Type B pancreatic cell (in vitro differentiated cells): Measurements from ENCODE around the gene PFN3. TPM values are rescaled to one million over a fixed set of nuclear protein-coding genes. Genes with fewer than 3 reads are reported as not detected.

ENCODE experiments used
- DNase-seq: peaks from one replicate; pipeline ENCODE4 v3.0.0; 2021; ENCODE audit warnings: mixed read lengths; ENCODE audit not compliant: unreplicated experiment; ENCODE audit errors: extremely low spot score
- H3K27ac Mint-ChIP-seq: 2 replicates; pipeline ENCODE4 v1.8.0; 2021; ENCODE audit warnings: mild to moderate bottlenecking, mixed read lengths
- H3K27me3 Mint-ChIP-seq: 2 replicates; pipeline ENCODE4 v1.8.0; 2021; ENCODE audit warnings: mixed read lengths
- H3K36me3 Mint-ChIP-seq: 2 replicates; pipeline ENCODE4 v1.8.0; 2021; ENCODE audit warnings: mixed read lengths
- H3K4me1 Mint-ChIP-seq: one replicate; pipeline ENCODE4 v1.8.0; 2021; ENCODE audit warnings: mixed read lengths; ENCODE audit not compliant: unreplicated experiment
- H3K4me3 Mint-ChIP-seq: 2 replicates; pipeline ENCODE4 v1.8.0; 2021; ENCODE audit warnings: mild to moderate bottlenecking, mixed read lengths
- H3K9me3 Mint-ChIP-seq: 2 replicates; pipeline ENCODE4 v1.8.0; 2021; ENCODE audit warnings: mixed read lengths
- CTCF ChIP-seq: fragments of 200-600 bp; sonication (generic); conservative IDR thresholded peaks from 2 replicates; pipeline ENCODE4 v1.5.0; 2021; ENCODE audit warnings: antibody characterized with exemption, mild to moderate bottlenecking
- total RNA-seq: library from RNA; stranded (reverse); gene quantifications from 2 replicates; pipeline ENCODE4 v1.2.1, GENCODE V29; 2021; ENCODE audit warnings: low replicate concordance

Gene PFN3
- total RNA-seq, 1 donor from 2014 or later, result not detected

GRCh38 chr5:177397875-177398390 lies 2.5 kb downstream of the PFN3 start:
- DNase-seq, result no peak
- H3K4me3 Mint-ChIP-seq, result no peak overlapping the region
- H3K9me3 Mint-ChIP-seq, result no peaks in the 10 kb centered on the region
- no peak for TF ChIP-seq CTCF
- no peaks in the 10 kb centered on the region for H3K36me3 Mint-ChIP-seq
- no peak overlapping the region for H3K27ac Mint-ChIP-seq
- peaks cover 8% of the 10 kb centered on the region for H3K4me1 Mint-ChIP-seq
- peaks cover 32% of the 10 kb centered on the region for H3K27me3 Mint-ChIP-seq

- no peak for DNase-seq
- no peak for TF ChIP-seq CTCF
- Mint-ChIP-seq H3K4me1 (no peaks in the 10 kb centered on the region), H3K4me3 (no peak overlapping the region), H3K27me3 (peaks cover 20% of the 10 kb centered on the region), H3K36me3 (no peaks in the 10 kb centered on the region), H3K9me3 (no peaks in the 10 kb centered on the region), H3K27ac (no peak overlapping the region)
Measured at GRCh38 chr5:177396807-177397206, 3.7 kb downstream of the PFN3 start.

- Mint-ChIP-seq H3K4me1 (no peaks in the 10 kb centered on the region), H3K27ac (no peak overlapping the region), H3K27me3 (peaks cover 13% of the 10 kb centered on the region), H3K9me3 (no peaks in the 10 kb centered on the region), H3K4me3 (no peak overlapping the region), H3K36me3 (no peaks in the 10 kb centered on the region)
- DNase-seq, result no peak
- TF ChIP-seq CTCF, result no peak
Measured at GRCh38 chr5:177396078-177396477, 4.4 kb downstream of the PFN3 start.

- Mint-ChIP-seq H3K27me3 (peaks cover 13% of the 10 kb centered on the region), H3K36me3 (no peaks in the 10 kb centered on the region), H3K4me1 (peaks cover 14% of the 10 kb centered on the region)
Measured at GRCh38 chr5:177393990-177394389, 6.5 kb downstream of the PFN3 start.

GRCh38 chr5:177393206-177393765 lies 7.2 kb downstream of the PFN3 start:
- no peak overlapping the region for H3K4me3 Mint-ChIP-seq
- DNase-seq, result no peak
- peaks cover 21% of the 10 kb centered on the region for H3K4me1 Mint-ChIP-seq
- no peak for TF ChIP-seq CTCF
- H3K27ac Mint-ChIP-seq, result no peak overlapping the region
- no peaks in the 10 kb centered on the region for H3K36me3 Mint-ChIP-seq
- no peaks in the 10 kb centered on the region for H3K9me3 Mint-ChIP-seq
- H3K27me3 Mint-ChIP-seq, result peaks cover 9% of the 10 kb centered on the region

More at GRCh38 chr5:177393990-177394389, 6.5 kb downstream of the PFN3 start:
- Mint-ChIP-seq H3K4me3 (no peak overlapping the region), H3K27ac (no peak overlapping the region), H3K9me3 (no peaks in the 10 kb centered on the region)
- TF ChIP-seq CTCF, result no peak
- DNase-seq, result no peak
